A549 (cell line): ENCODE results near the gene KREMEN1. TPM values are rescaled to one million over a fixed set of nuclear protein-coding genes. Genes with fewer than 3 reads are reported as not detected.

ENCODE experiments used
- ATAC-seq, 2 experiments: fragments of 200-7000 bp in 1 of 2; fragments of >200 bp in 1 of 2; cut with Nextera tagmentation in 1 of 2; cut with Tn5 transposase in 1 of 2; 3 replicates each; pipeline versions ENCODE4 v1.8.0 to v1.9.1; 2018 to 2020; ENCODE audit warnings: mild to moderate bottlenecking in 1 of 2, moderate library complexity in 1 of 2
- CTCF ChIA-PET: fragments of 300-600 bp; sonication (Branson Sonifier 250); formaldehyde crosslinking; extraction: SDS; loops from one replicate; lab custom pipeline; 2021; ENCODE audit warnings: antibody characterized with exemption, inconsistent platforms; lab: Yijun Ruan, JAX
- POLR2A ChIA-PET: fragments of 350-600 bp; formaldehyde crosslinking; extraction: SDS; loops from one replicate; lab custom pipeline; 2021; ENCODE audit warnings: antibody characterized with exemption, inconsistent platforms; lab: Yijun Ruan, JAX
- DNase-seq, 2 experiments: peaks; one replicate each; pipeline versions ENCODE4 v3.0.0 to v3.0.0-alpha.2; 2011 to 2016; ENCODE audit warnings: low read depth in 1 of 2, low spot score in 1 of 2
- FAIRE-seq: peaks from 2 replicates; lab custom pipeline; 2011; peaks lifted over from hg19 to GRCh38; lab: Jason Lieb, UNC
- H3K27ac ChIP-seq, 2 experiments: fragments of >200 bp; sonication (Bioruptor Twin); formaldehyde crosslinking; 3 replicates each; pipeline ENCODE4 v1.5.1; 2016 to 2017
- H3K4me1 ChIP-seq: fragments of >200 bp; sonication (Bioruptor Twin); formaldehyde crosslinking; 3 replicates; pipeline ENCODE4 v1.6.1; 2016
- H3K4me2 ChIP-seq: fragments of >200 bp; sonication (Bioruptor Twin); formaldehyde crosslinking; 3 replicates; pipeline ENCODE4 v1.6.1; 2016
- H3K4me3 ChIP-seq: fragments of >200 bp; sonication (Bioruptor Twin); formaldehyde crosslinking; 3 replicates; pipeline ENCODE4 v1.5.1; 2016
- H3K9me3 ChIP-seq: fragments of >200 bp; sonication (Bioruptor Twin); formaldehyde crosslinking; 3 replicates; pipeline ENCODE4 v1.6.1; 2016
- BCL3 ChIP-seq: fragments of >200 bp; sonication (Bioruptor Twin); formaldehyde crosslinking; IDR thresholded peaks from 3 replicates; pipeline ENCODE4 v1.6.1; 2016
- CEBPB ChIP-seq, 2 experiments: fragments of >200 bp in 1 of 2; sonication (Bioruptor Twin) in 1 of 2; formaldehyde crosslinking in 1 of 2; IDR thresholded peaks; 2 replicates each; pipeline ENCODE4 v1.6.1; 2012 to 2016
- CHD4 ChIP-seq: fragments of 200-600 bp; sonication (generic); IDR thresholded peaks from 2 replicates; pipeline ENCODE4 v1.6.1; 2016; ENCODE audit warnings: antibody characterized with exemption, mild to moderate bottlenecking, borderline replicate concordance
- EHMT2 ChIP-seq: fragments of 200-600 bp; sonication (generic); IDR thresholded peaks from 2 replicates; pipeline ENCODE4 v1.6.1; 2016; ENCODE audit warnings: antibody characterized with exemption, low read depth, mild to moderate bottlenecking, moderate library complexity
- ESRRA ChIP-seq: fragments of 150-350 bp; IDR thresholded peaks from 2 replicates; pipeline ENCODE4 v1.6.1; 2014; ENCODE audit warnings: mild to moderate bottlenecking, low read length, borderline replicate concordance
- FOSL2 ChIP-seq, 2 experiments: fragments of 450-650 bp in 1 of 2; fragments of >200 bp in 1 of 2; sonication (Bioruptor Twin) in 1 of 2; formaldehyde crosslinking; IDR thresholded peaks; 2 replicates each; pipeline versions ENCODE4 v1.5.0 to v1.6.1; 2016 to 2020; ENCODE audit warnings: mild to moderate bottlenecking in 1 of 2, moderate library complexity in 1 of 2
- HES2 ChIP-seq: fragments of >200 bp; sonication (Bioruptor Twin); formaldehyde crosslinking; IDR thresholded peaks from 2 replicates; pipeline ENCODE4 v1.6.1; 2016
- JUNB ChIP-seq: fragments of >200 bp; sonication (Bioruptor Twin); formaldehyde crosslinking; IDR thresholded peaks from 2 replicates; pipeline ENCODE4 v1.6.1; 2016
- MYC ChIP-seq: IDR thresholded peaks from 2 replicates; pipeline ENCODE4 v1.6.1; 2012; ENCODE audit warnings: mild to moderate bottlenecking, inconsistent platforms, low read length, improper control_type of control experiment, borderline replicate concordance
- NPAS2 ChIP-seq: fragments of 250-450 bp; sonication (Bioruptor Pico); IDR thresholded peaks from 2 replicates; pipeline ENCODE4 v1.8.0; 2022; ENCODE audit warnings: mild to moderate bottlenecking, moderate library complexity, borderline replicate concordance
- PHF8 ChIP-seq: fragments of 200-600 bp; sonication (generic); IDR thresholded peaks from 2 replicates; pipeline ENCODE4 v1.6.1; 2016; ENCODE audit warnings: low read depth, mild to moderate bottlenecking, antibody characterized with exemption, moderate library complexity, borderline replicate concordance
- POLR2A ChIP-seq: IDR thresholded peaks from 2 replicates; pipeline ENCODE4 v1.6.1; 2012; ENCODE audit warnings: mild to moderate bottlenecking, low read length
- POLR2AphosphoS2 ChIP-seq: conservative IDR thresholded peaks from 2 replicates; pipeline ENCODE4 v1.6.1; 2012; ENCODE audit warnings: low read length, improper control_type of control experiment, inconsistent platforms
- RAD21 ChIP-seq, 2 experiments: fragments of >200 bp in 1 of 2; sonication (Bioruptor Twin) in 1 of 2; formaldehyde crosslinking in 1 of 2; IDR thresholded peaks in 1 of 2; conservative IDR thresholded peaks in 1 of 2; 2 replicates in 1 of 2; 3 replicates in 1 of 2; pipeline ENCODE4 v1.6.1; 2012 to 2018; ENCODE audit warnings: inconsistent platforms in 1 of 2
- REST ChIP-seq: fragments of 200-600 bp; sonication (generic); IDR thresholded peaks from 2 replicates; pipeline ENCODE4 v1.6.1; 2016; ENCODE audit warnings: antibody characterized with exemption, mild to moderate bottlenecking, moderate library complexity
- TFCP2L1 ChIP-seq: fragments of 250-450 bp; sonication (Bioruptor Pico); IDR thresholded peaks from 2 replicates; pipeline ENCODE4 v1.5.0; 2021; ENCODE audit warnings: mild to moderate bottlenecking
- TP53 ChIP-seq: fragments of 250-450 bp; sonication (Bioruptor Pico); IDR thresholded peaks from 2 replicates; pipeline ENCODE4 v1.5.0; 2021; ENCODE audit warnings: mild to moderate bottlenecking, moderate library complexity
- ZFP36 ChIP-seq: fragments of 450-650 bp; IDR thresholded peaks from 2 replicates; pipeline ENCODE4 v1.6.1; 2014; ENCODE audit warnings: borderline replicate concordance; ENCODE audit not compliant: partially characterized antibody
- ZNF302 ChIP-seq: fragments of 250-450 bp; sonication (Bioruptor Pico); IDR thresholded peaks from 2 replicates; pipeline ENCODE4 v1.9.0; 2021; ENCODE audit warnings: inconsistent platforms, mild to moderate bottlenecking, moderate library complexity
- ZSCAN20 ChIP-seq: fragments of 250-450 bp; sonication (Bioruptor Pico); IDR thresholded peaks from 2 replicates; pipeline ENCODE4 v1.8.0; 2022; ENCODE audit warnings: mild to moderate bottlenecking, moderate library complexity
- WGBS: methylation state at CpG from one replicate; pipeline ENCODE4 v1.1.6; 2017; ENCODE audit errors: missing lambda C conversion rate; 5-methylcytosine and 5-hydroxymethylcytosine counted together
- polyA plus RNA-seq, 4 experiments: library from polyadenylated mRNA; depleted of rRNA in 3 of 4; stranded (reverse); fragments of >200 nt; fragmentation: RNase III in 1 of 4; extraction: RNeasy Plus Mini Kit Qiagen cat#74134 plus additional on column Dnase treatment in 1 of 4; gene quantifications; 2 replicates in 3 of 4; 3 replicates in 1 of 4; pipeline ENCODE4 v1.2.3, GENCODE V29; 2011 to 2017

KREMEN1 gene
- polyA plus RNA-seq, 2 of the 4 experiments (the other 2 are of a cell fraction), result 1.7 to 2.5 TPM

DNA sequence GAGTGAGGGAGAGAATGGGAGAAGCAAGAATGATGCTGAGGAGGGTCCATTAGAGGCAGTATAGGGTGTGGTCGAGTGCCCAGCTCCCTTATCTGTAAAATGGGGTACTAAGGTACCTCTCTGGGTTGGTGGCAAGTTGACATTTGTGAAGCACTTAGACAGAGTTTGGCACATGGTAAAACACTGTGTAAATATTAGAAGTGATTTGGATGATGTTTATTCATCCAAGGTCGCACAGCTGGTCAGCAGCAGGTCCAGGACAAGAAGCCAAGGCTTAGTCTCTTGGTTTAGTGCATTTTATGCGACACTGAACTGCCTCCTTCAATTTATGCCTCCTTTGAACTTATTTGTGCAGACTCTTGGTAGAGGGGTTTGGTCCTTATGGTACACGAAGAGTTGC lies 19.4 kb downstream of the KREMEN1 start:
- WGBS, result 60% methylated on average over 4 of the region's 4 CpGs
- Histone ChIP-seq H3K4me1 (no peaks in the 10 kb centered on the region), H3K4me3 (no peak overlapping the region), H3K27ac (no peak overlapping the region), H3K9me3 (no peaks in the 10 kb centered on the region), H3K4me2 (no peak overlapping the region)
- ChIA-PET CTCF (interaction anchor here (0.6 to 0.8 kb wide), 2 partner anchors 18 to 140 kb away, joined by 3 to 4 read pairs; no protein-coding TSS in a partner anchor), POLR2A (no interaction called here)
- TF ChIP-seq TFCP2L1 (CRISPR knock-in tag), result no peak
- no peak for TF ChIP-seq MYC
- no peak for TF ChIP-seq POLR2AphosphoS2
- TF ChIP-seq FOSL2 (IDR thresholded peaks at IDR 0.05), result no peak
- TF ChIP-seq FOSL2 (CRISPR knock-in tag; IDR thresholded peaks at IDR 0.05), result no peak
- TF ChIP-seq HES2, result no peak
- TF ChIP-seq ZNF302 (CRISPR knock-in tag), result no peak
- no peak for TF ChIP-seq TP53 (CRISPR knock-in tag)
- TF ChIP-seq PHF8, result no peak
- TF ChIP-seq JUNB, result no peak
- no peak for TF ChIP-seq POLR2A
- TF ChIP-seq BCL3, result no peak
- no peak for TF ChIP-seq RAD21 (conservative IDR thresholded peaks at IDR 0.05 in 1 of 2, IDR thresholded peaks at IDR 0.05 in 1 of 2)
- no peak for TF ChIP-seq ZFP36
- no peak for TF ChIP-seq EHMT2
- no peak for TF ChIP-seq CEBPB (IDR thresholded peaks at IDR 0.05)
- no peak for TF ChIP-seq REST
- TF ChIP-seq ZSCAN20 (CRISPR knock-in tag), result no peak
- TF ChIP-seq CHD4, result no peak
- TF ChIP-seq NPAS2 (CRISPR knock-in tag), result no peak
- DNase-seq (no peak), FAIRE-seq (no peak), ATAC-seq (no peak)

GRCh38 chr22:29093030-29093429 lies 20.2 kb downstream of the KREMEN1 start:
- ChIA-PET POLR2A (no interaction called here), CTCF (no interaction called here)
- DNase-seq (no peak), ATAC-seq (no peak), FAIRE-seq (no peak)
- Histone ChIP-seq H3K9me3 (no peaks in the 10 kb centered on the region), H3K27ac (no peak overlapping the region), H3K4me3 (no peak overlapping the region), H3K4me1 (no peaks in the 10 kb centered on the region), H3K4me2 (no peak overlapping the region)
- 95% methylated on average over 1 of the region's 1 CpG for WGBS
- no peak for TF ChIP-seq ESRRA
- TF ChIP-seq, all 56 proteins: peak for 0
